Parathyroid adenoma (tissue), 2 donors: ENCODE measurements around the gene GRM8.

Experiments used
- H2AFZ ChIP-seq: fragments of 300-600 bp; sonication (generic); one replicate; pipeline ENCODE4 v1.7.0; 2017; ENCODE audit warnings: antibody characterized with exemption, mild to moderate bottlenecking
- H3K27ac ChIP-seq: fragments of 300-600 bp; sonication (generic); one replicate; pipeline ENCODE4 v1.7.0; 2017
- H3K27me3 ChIP-seq: fragments of 300-600 bp; sonication (generic); one replicate; pipeline ENCODE4 v1.7.0; 2017; ENCODE audit warnings: low read length; ENCODE audit not compliant: control insufficient read depth, insufficient read depth
- H3K36me3 ChIP-seq: fragments of 300-600 bp; sonication (generic); one replicate; pipeline ENCODE4 v1.7.0; 2017; ENCODE audit warnings: low read length; ENCODE audit not compliant: control insufficient read depth, insufficient read depth
- H3K4me1 ChIP-seq: fragments of 300-600 bp; sonication (generic); one replicate; pipeline ENCODE4 v1.7.0; 2017; ENCODE audit warnings: control low read depth
- H3K4me2 ChIP-seq: fragments of 300-600 bp; sonication (generic); one replicate; pipeline ENCODE4 v1.7.0; 2017; ENCODE audit warnings: low read length
- H3K4me3 ChIP-seq: fragments of 300-600 bp; sonication (generic); one replicate; pipeline ENCODE4 v1.7.0; 2017; ENCODE audit warnings: low read depth, low read length
- H3K79me2 ChIP-seq: fragments of 300-600 bp; sonication (generic); one replicate; pipeline ENCODE4 v1.7.0; 2017; ENCODE audit warnings: control low read depth
- H3K9ac ChIP-seq: fragments of 300-600 bp; sonication (generic); one replicate; pipeline ENCODE4 v1.7.0; 2017; ENCODE audit warnings: mild to moderate bottlenecking
- H3K9me3 ChIP-seq: fragments of 300-600 bp; sonication (generic); one replicate; pipeline ENCODE4 v1.7.0; 2017; ENCODE audit warnings: low read length; ENCODE audit not compliant: control insufficient read depth
- CTCF ChIP-seq: fragments of 300-600 bp; sonication (generic); IDR thresholded peaks from one replicate; pipeline ENCODE4 v1.7.0; 2017; ENCODE audit warnings: antibody characterized with exemption, mild to moderate bottlenecking
- donor health status: primary hyperparathyroidism.

Gene GRM8

GRCh38 chr7:126659124-126659523 is 593.6 kb downstream of the GRM8 start:
- H3K79me2 ChIP-seq: no peaks in the 10 kb centered on the region
- no peaks in the 10 kb centered on the region for H3K27me3 ChIP-seq
- H3K36me3 ChIP-seq: no peaks in the 10 kb centered on the region
- no peak overlapping the region for H3K27ac ChIP-seq
- H3K9ac ChIP-seq: no peak overlapping the region
- H3K4me3 ChIP-seq: no peak overlapping the region
- TF ChIP-seq CTCF: no peak
- H2AFZ ChIP-seq: no peak overlapping the region
- no peaks in the 10 kb centered on the region for H3K4me1 ChIP-seq
- H3K9me3 ChIP-seq: no peaks in the 10 kb centered on the region
- no peak overlapping the region for H3K4me2 ChIP-seq

- TF ChIP-seq CTCF: no peak
- Histone ChIP-seq H3K4me1 (no peaks in the 10 kb centered on the region), H3K27me3 (no peaks in the 10 kb centered on the region), H3K4me2 (no peak overlapping the region), H3K9me3 (no peaks in the 10 kb centered on the region), H3K4me3 (no peak overlapping the region), H3K9ac (no peak overlapping the region), H3K79me2 (no peaks in the 10 kb centered on the region), H3K27ac (no peak overlapping the region), H2AFZ (no peak overlapping the region), H3K36me3 (no peaks in the 10 kb centered on the region)
Measured at GRCh38 chr7:126658684-126659083, 594.1 kb downstream of the GRM8 start.

GRCh38 chr7:126657599-126658358 is 595.0 kb downstream of the GRM8 start:
- H3K4me1 ChIP-seq: no peaks in the 10 kb centered on the region
- no peak overlapping the region for H2AFZ ChIP-seq
- H3K36me3 ChIP-seq: no peaks in the 10 kb centered on the region
- no peak overlapping the region for H3K4me2 ChIP-seq
- H3K27ac ChIP-seq: no peak overlapping the region
- TF ChIP-seq CTCF: no peak
- H3K27me3 ChIP-seq: no peaks in the 10 kb centered on the region
- no peaks in the 10 kb centered on the region for H3K9me3 ChIP-seq
- H3K4me3 ChIP-seq: no peak overlapping the region
- no peak overlapping the region for H3K9ac ChIP-seq
- no peaks in the 10 kb centered on the region for H3K79me2 ChIP-seq

- no peak for TF ChIP-seq CTCF
Measured at GRCh38 chr7:126657137-126657536, 595.6 kb downstream of the GRM8 start.

GRCh38 chr7:126656165-126656564 is 596.6 kb downstream of the GRM8 start:
- Histone ChIP-seq H3K79me2 (no peaks in the 10 kb centered on the region), H3K4me3 (no peak overlapping the region), H3K27me3 (no peaks in the 10 kb centered on the region), H3K4me2 (no peak overlapping the region), H3K27ac (no peak overlapping the region), H3K9ac (no peak overlapping the region), H3K36me3 (no peaks in the 10 kb centered on the region), H3K4me1 (no peaks in the 10 kb centered on the region), H2AFZ (no peak overlapping the region), H3K9me3 (no peaks in the 10 kb centered on the region)
- no peak for TF ChIP-seq CTCF

More at GRCh38 chr7:126657137-126657536, 595.6 kb downstream of the GRM8 start:
- Histone ChIP-seq H3K9ac (no peak overlapping the region), H2AFZ (no peak overlapping the region), H3K4me2 (no peak overlapping the region), H3K4me3 (no peak overlapping the region), H3K79me2 (no peaks in the 10 kb centered on the region), H3K36me3 (no peaks in the 10 kb centered on the region), H3K4me1 (no peaks in the 10 kb centered on the region), H3K9me3 (no peaks in the 10 kb centered on the region), H3K27ac (no peak overlapping the region), H3K27me3 (no peaks in the 10 kb centered on the region)
